GM12878 (cell line): ENCODE data around the gene RNF32. TPM values are rescaled to one million over a fixed set of nuclear protein-coding genes. Genes with fewer than 3 reads are reported as not detected.
A peak's percentile ranks its signal among the peaks of the same experiment; 100 is the strongest.

Experiments used
- ATAC-seq: fragments of 200-7000 bp; cut with Tn5 transposase; 3 replicates; pipeline ENCODE4 v1.9.1; 2020; ENCODE audit warnings: mild to moderate bottlenecking, moderate library complexity
- BruUV-seq: library from RNA; stranded (reverse); fragments of 400-500 nt; replicated peaks from 2 replicates; lab custom pipeline; 2021; lab: Mats Ljungman, UMichigan
- CTCF ChIA-PET: fragments of 300-600 bp; sonication (Branson Sonifier 250); formaldehyde crosslinking; extraction: SDS; loops from one replicate; lab custom pipeline; 2021; ENCODE audit warnings: inconsistent platforms; lab: Yijun Ruan, JAX
- POLR2A ChIA-PET: fragments of 350-600 bp; formaldehyde crosslinking; extraction: SDS; loops from one replicate; lab custom pipeline; 2021; ENCODE audit warnings: inconsistent platforms; lab: Charles Lee
- RAD21 ChIA-PET: fragments of 300-600 bp; sonication (Branson Sonifier 250); formaldehyde crosslinking; loops from one replicate; lab custom pipeline; 2023; ENCODE audit warnings: antibody characterized with exemption; ENCODE audit not compliant: unreplicated experiment; lab: Charles Lee
- SMC1A ChIA-PET: fragments of 300-600 bp; sonication (Branson Sonifier 250); formaldehyde crosslinking; loops from one replicate; lab custom pipeline; 2023; ENCODE audit not compliant: unreplicated experiment, uncharacterized antibody; lab: Charles Lee
- DNase-seq: peaks from one replicate; pipeline ENCODE4 v3.0.0-alpha.2; 2011; ENCODE audit warnings: low read depth, low spot score
- FAIRE-seq: peaks from 3 replicates; lab custom pipeline; 2011; peaks lifted over from hg19 to GRCh38; lab: Jason Lieb, UNC
- H2AFZ ChIP-seq: 2 replicates; pipeline ENCODE4 v1.6.0; 2011; ENCODE audit warnings: low read depth, low read length, control low read depth; ENCODE audit not compliant: control insufficient read depth
- H3K27ac ChIP-seq: 2 replicates; pipeline ENCODE4 v1.5.1; 2011; ENCODE audit warnings: control low read depth; ENCODE audit not compliant: control insufficient read depth, insufficient read depth
- H3K27me3 ChIP-seq, 2 experiments: replicated peaks in 1 of 2; 2 replicates each; pipeline versions ENCODE4 v1.6.0 to v1.6.1; 2011; ENCODE audit warnings: low read length in 1 of 2; ENCODE audit not compliant: control insufficient read depth in 2 of 2, insufficient read depth in 2 of 2
- H3K36me3 ChIP-seq, 2 experiments: 2 replicates each; pipeline ENCODE4 v1.5.1; 2011; ENCODE audit warnings: low read length in 1 of 2; ENCODE audit not compliant: control insufficient read depth in 2 of 2, insufficient read depth in 2 of 2
- H3K4me1 ChIP-seq: 2 replicates; pipeline ENCODE4 v1.6.1; 2011; ENCODE audit warnings: mild to moderate bottlenecking, low read length, moderate library complexity, mixed read lengths; ENCODE audit not compliant: control insufficient read depth, insufficient read depth
- H3K4me2 ChIP-seq: 2 replicates; pipeline ENCODE4 v1.6.0; 2011; ENCODE audit warnings: control low read depth; ENCODE audit not compliant: control insufficient read depth, insufficient read depth
- H3K4me3 ChIP-seq: fragments of 200-600 bp; sonication (generic); 2 replicates; pipeline ENCODE4 v1.5.1; 2016
- H3K79me2 ChIP-seq: 2 replicates; pipeline ENCODE4 v1.6.0; 2011; ENCODE audit warnings: low read length; ENCODE audit not compliant: control insufficient read depth, insufficient read depth
- H3K9ac ChIP-seq: 2 replicates; pipeline ENCODE4 v1.8.0; 2011; ENCODE audit warnings: low read length, control low read depth, mixed read lengths; ENCODE audit not compliant: control insufficient read depth, insufficient read depth
- H3K9me3 ChIP-seq: replicated peaks from 3 replicates; pipeline ENCODE4 v1.5.1; 2011; ENCODE audit warnings: mild to moderate bottlenecking, low read length; ENCODE audit not compliant: control insufficient read depth, insufficient read depth
- H4K20me1 ChIP-seq: 2 replicates; pipeline ENCODE4 v1.6.0; 2011; ENCODE audit not compliant: control insufficient read depth, insufficient read depth
- BHLHE40 ChIP-seq, 2 experiments: fragments of 450-650 bp in 1 of 2; IDR thresholded peaks; 2 replicates each; pipeline ENCODE4 v1.6.1; 2011 to 2017; ENCODE audit warnings: low read depth in 2 of 2, borderline replicate concordance in 1 of 2, improper control_type of control experiment in 1 of 2, low read length in 1 of 2, mild to moderate bottlenecking in 1 of 2
- CHD4 ChIP-seq: fragments of 200-600 bp; sonication (generic); IDR thresholded peaks from 2 replicates; pipeline ENCODE4 v1.6.1; 2016; ENCODE audit warnings: mild to moderate bottlenecking
- KLF5 ChIP-seq: fragments of 450-650 bp; IDR thresholded peaks from 2 replicates; pipeline ENCODE4 v1.6.1; 2014; ENCODE audit warnings: mild to moderate bottlenecking; ENCODE audit not compliant: partially characterized antibody
- WGBS: methylation state at CpG from one replicate; pipeline ENCODE4 v1.1.6; 2016; ENCODE audit warnings: low lambda C conversion rate; ENCODE audit not compliant: insufficient replicate concordance, insufficient coverage; ENCODE audit errors: missing lambda C conversion rate; 5-methylcytosine and 5-hydroxymethylcytosine counted together
- in situ Hi-C: fragments of 300-500 bp; cut with MboI; formaldehyde crosslinking; loops from 9 replicates; pipeline ENCODE4 v1.14.3; 2018; ENCODE audit warnings: mixed read lengths
- intact Hi-C: fragments of 100-400 bp; cut with micrococcal nuclease; formaldehyde crosslinking; loops from one replicate; pipeline ENCODE4 v1.14.2; 2022; ENCODE audit not compliant: unreplicated experiment
- polyA plus RNA-seq, 11 experiments: library from polyadenylated mRNA; depleted of rRNA in 4 of 11; unstranded in 6 of 11; stranded (reverse) in 5 of 11; fragments of >200 nt; fragmentation: Nextera tagmentation in 4 of 11; fragmentation: Illumina TruSeq in 1 of 11; extraction: Ambion mirVana in 4 of 11; extraction: Trizol in 1 of 11; gene quantifications; 1 replicate in 1 of 11; 2 replicates in 10 of 11; pipeline versions ENCODE4 v1.2.1 to v1.2.3, GENCODE V29; 2011 to 2016; ENCODE audit warnings: inconsistent platforms in 2 of 11, missing spikeins in 2 of 11, low read depth in 1 of 11
- total RNA-seq, 4 experiments: library from RNA; depleted of rRNA in 3 of 4; stranded (reverse); fragments of >200 nt in 3 of 4; fragmentation: Illumina TruSeq in 1 of 4; extraction: Trizol in 1 of 4; gene quantifications; 2 replicates each; pipeline versions ENCODE4 v1.2.1 to v1.2.3, GENCODE V29; 2013 to 2021
- TF ChIP-seq, protein P1 (sequence below): fragments of 450-650 bp; IDR thresholded peaks from 2 replicates; pipeline ENCODE4 v1.6.1; 2017; ENCODE audit warnings: antibody characterized with exemption, mild to moderate bottlenecking, moderate library complexity

RNF32 gene
- total and polyA plus RNA-seq, 10 of the 15 experiments (the other 5 are each of a cell fraction or from before 2014, with no cell fraction given): 2.5 to 7.2 (median 3.7) TPM

DNA sequence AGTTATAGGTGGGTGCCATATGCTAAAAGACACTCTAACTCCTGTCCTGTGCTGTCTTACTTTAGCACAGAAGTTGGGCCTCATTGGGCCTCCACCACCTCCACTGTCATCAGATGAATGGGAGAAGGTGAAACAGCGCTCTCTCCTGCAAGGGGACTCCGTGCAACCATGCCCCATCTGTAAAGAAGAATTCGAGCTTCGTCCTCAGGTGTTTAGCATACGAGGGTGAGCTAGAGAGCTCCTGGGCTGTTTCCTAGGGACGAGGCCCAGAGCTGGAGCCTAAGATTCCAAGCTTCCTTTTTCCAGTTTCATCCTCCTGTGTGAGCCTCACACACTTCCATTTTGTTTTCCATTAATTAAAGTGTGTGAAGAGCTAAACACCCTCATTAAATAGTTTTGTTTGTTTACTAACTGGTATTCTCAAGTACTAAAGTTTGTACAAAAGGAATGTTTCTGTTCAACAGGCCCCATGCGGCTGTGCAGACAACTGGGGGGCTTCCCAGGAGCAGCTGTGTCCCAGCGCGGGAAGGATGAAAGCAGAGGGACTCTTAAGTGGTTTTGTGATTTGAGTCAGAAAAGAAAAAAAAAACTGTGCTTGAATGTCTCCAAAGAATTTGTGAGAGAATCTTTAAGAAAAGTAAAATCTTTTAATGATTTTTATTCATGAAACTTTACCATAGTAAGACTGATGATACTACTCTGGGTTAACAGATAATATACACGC lies 14.1 kb downstream of the RNF32 start (continued):
- TF ChIP-seq, protein P1, sequence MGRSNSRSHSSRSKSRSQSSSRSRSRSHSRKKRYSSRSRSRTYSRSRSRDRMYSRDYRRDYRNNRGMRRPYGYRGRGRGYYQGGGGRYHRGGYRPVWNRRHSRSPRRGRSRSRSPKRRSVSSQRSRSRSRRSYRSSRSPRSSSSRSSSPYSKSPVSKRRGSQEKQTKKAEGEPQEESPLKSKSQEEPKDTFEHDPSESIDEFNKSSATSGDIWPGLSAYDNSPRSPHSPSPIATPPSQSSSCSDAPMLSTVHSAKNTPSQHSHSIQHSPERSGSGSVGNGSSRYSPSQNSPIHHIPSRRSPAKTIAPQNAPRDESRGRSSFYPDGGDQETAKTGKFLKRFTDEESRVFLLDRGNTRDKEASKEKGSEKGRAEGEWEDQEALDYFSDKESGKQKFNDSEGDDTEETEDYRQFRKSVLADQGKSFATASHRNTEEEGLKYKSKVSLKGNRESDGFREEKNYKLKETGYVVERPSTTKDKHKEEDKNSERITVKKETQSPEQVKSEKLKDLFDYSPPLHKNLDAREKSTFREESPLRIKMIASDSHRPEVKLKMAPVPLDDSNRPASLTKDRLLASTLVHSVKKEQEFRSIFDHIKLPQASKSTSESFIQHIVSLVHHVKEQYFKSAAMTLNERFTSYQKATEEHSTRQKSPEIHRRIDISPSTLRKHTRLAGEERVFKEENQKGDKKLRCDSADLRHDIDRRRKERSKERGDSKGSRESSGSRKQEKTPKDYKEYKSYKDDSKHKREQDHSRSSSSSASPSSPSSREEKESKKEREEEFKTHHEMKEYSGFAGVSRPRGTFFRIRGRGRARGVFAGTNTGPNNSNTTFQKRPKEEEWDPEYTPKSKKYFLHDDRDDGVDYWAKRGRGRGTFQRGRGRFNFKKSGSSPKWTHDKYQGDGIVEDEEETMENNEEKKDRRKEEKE: no peak
- no peak for TF ChIP-seq KLF5

GRCh38 chr7:156655251-156655650 lies 14.7 kb downstream of the RNF32 start:
- CTCF ChIA-PET: interaction anchor here (1.0 kb wide), 1 partner anchor 13 kb away, joined by 6 read pairs; no protein-coding TSS in a partner anchor

More at GRCh38 chr7:156655251-156655650, 14.7 kb downstream of the RNF32 start:
- RAD21 ChIA-PET: interaction anchor here (1.4 to 2.4 kb wide), 2 partner anchors 14 to 126 kb away, joined by 4 to 11 read pairs; partner anchors contain the start of gene RNF32
- Histone ChIP-seq H3K36me3 (no peaks in the 10 kb centered on the region), H3K27me3 (no peaks in the 10 kb centered on the region), H3K27ac (peak overlapping the region; percentile 13; the same call in 1 of the 2 replicates), H3K4me2 (peak overlapping the region; percentile 54; the same call in 1 of the 2 replicates), H3K9me3 (no peaks in the 10 kb centered on the region), H2AFZ (peak overlapping the region; percentile 37; the same call in 1 of the 2 replicates), H3K79me2 (no peaks in the 10 kb centered on the region), H3K9ac (no peak overlapping the region), H3K4me1 (peaks cover 22% of the 10 kb centered on the region), H3K4me3 (no peak overlapping the region), H4K20me1 (no peaks in the 10 kb centered on the region)
- TF ChIP-seq BHLHE40 (IDR thresholded peaks at IDR 0.05; ENCODE audit: borderline replicate concordance in 1 of 2, low read depth in 2 of 2, low read length in 1 of 2) (peak; percentile 49 to 56; a peak in 2 of 4 replicates), CHD4 (no peak)
- ATAC-seq: no peak; the same call in 2 of the 3 replicates
- FAIRE-seq: peak; percentile 73
- DNase-seq: no peak
- intact Hi-C loops: no loop called here
- in situ Hi-C loops: no loop called here
- no TSS peak for BruUV-seq
- 90% methylated on average over 6 of the region's 6 CpGs for WGBS
- POLR2A ChIA-PET: interaction anchor here (1.1 kb wide), 1 partner anchor 12 kb away, joined by 3 read pairs; no protein-coding TSS in a partner anchor
- SMC1A ChIA-PET: interaction anchor here (1.0 to 2.3 kb wide), 2 partner anchors 14 to 126 kb away, joined by 3 to 13 read pairs; partner anchors contain the start of gene RNF32
